MV-4-11 (cell line): ENCODE data around the gene TMEM132A.

Source experiments
- DNase-seq: peaks from one replicate; lab custom pipeline; 2025; lab: John Stamatoyannopoulos, UW

The TMEM132A gene

GRCh38 chr11:60905047-60905446 lies 19.2 kb upstream of the TMEM132A start:
- DNase-seq = peak; percentile 20

DNA sequence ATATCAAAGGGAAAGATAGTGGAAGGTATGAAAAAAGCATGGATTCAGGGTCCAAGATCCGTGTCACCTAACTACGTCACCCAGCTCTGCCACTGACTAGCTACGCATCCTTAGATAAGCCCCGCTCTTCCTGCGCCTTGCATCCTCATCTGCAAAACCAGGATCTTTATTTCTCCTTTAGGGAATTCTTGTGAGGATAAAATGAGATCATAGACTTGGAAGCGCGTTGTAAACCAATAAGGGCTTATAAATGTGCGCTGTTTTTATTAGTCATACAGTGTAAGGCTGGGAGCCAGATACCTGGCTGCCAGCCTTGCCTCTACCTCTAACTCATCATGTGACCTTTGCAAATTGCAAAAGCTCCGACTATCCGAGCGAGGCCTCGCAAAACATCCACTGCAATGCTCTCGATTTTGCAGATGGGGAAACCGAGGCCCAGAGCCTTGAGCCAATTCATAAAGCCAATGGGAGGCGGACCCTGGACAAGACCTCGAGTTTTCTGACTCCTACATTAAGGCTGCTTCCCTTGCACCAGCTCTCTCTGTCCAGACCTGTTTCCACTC lies 18.6 kb upstream of the TMEM132A start:
- DNase-seq = no peak

GRCh38 chr11:60906132-60906972 lies 17.9 kb upstream of the TMEM132A start, which contains the start of gene PRPF19:
TSS of gene PRPF19 (minus strand) at chr11:60906585. CDS start at chr11:60906382, 203 bp downstream.
- DNase-seq = peak; percentile 98

DNA sequence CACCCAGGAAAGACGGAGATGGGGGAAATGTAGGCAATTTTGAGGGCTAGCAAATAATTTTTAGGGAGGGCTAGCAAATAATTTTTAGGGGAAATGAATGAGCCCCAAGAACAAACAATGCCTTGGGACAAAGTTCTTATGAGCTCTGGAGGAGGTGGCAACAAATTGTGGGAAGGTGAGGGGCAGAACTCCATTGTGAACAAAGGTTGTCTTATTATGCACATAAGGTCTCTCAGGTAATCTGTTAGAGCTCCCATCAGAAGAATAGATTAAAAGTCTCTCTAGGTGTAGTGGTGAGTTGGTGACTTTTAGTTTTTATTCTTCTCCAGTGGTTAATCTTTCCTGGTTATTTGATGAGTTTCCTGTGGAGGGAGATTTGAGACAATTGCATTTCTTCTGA lies 15.5 kb upstream of the TMEM132A start:
- no peak for DNase-seq

- peak; percentile 50 for DNase-seq
These were observed 14.5 kb upstream of the TMEM132A start for GRCh38 chr11:60909680-60910280.

DNA sequence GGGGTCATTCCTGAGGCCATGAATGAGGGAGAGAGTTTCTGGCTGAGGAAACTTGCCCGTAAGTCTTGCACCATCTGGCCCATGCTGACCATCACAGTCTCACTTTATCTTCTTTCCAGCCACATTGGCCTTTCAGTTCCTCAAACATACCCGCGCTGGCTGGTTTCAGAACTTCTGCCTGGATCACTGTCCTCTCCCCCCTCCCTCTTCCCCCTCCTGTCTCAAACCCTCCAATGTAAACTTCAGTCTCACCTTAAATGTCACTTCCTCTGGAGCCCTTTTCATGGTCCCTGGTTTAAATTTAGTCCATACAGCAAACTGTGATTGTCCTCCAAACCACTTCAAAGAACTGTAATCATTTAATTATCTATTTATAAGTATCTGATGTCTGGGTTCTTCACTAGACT lies 14.0 kb upstream of the TMEM132A start:
- peak; percentile 99 for DNase-seq

- peak; percentile 69 for DNase-seq
These were observed 13.4 kb upstream of the TMEM132A start for GRCh38 chr11:60910711-60911380.

GRCh38 chr11:60912223-60912850 lies 11.9 kb upstream of the TMEM132A start:
- DNase-seq = no peak

- no peak for DNase-seq
These were observed 11.3 kb upstream of the TMEM132A start for GRCh38 chr11:60912851-60913528.

DNA sequence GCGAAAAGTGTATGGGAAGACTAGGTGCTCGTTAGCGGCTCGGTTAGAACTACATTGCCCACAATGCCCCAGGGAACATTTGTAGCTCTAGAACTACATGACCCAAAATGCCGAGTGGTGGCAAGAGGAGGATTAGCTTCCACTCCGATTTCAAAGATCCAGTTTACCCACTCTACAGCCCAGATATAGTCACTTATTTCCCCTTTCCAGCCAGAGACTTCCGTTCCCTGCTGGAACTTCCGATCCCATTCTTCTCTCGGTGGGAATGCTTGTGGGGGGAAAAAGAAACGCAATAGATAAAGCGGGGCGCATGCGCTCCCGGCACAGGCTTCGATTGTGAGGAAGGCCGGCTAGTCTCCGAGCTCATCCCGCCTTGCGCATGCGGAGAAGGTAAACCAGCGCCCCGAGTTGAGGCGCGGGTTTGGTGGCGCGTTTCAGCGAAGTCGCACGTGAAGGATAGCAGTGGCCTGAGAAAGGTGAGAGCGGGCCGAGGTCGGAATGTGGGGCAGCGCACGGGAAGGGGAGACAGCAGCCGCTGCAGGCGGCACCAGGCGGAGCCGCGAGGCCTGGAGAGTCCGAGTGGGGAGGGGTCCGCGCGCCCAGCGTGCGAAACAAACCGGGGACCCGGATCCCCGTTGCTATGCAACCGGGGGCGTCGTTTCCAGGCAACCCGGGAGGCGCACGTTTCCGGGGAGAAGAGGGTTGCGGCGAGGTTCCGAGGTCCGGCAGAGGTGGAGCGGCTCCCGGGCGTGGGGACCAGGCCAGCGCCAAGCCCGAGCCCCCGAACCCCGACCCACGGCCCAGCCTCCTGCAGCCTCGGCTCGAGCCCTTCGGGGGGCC lies 10.2 kb upstream of the TMEM132A start, which contains the start of gene TMEM109:
Gene TMEM109 (plus strand): TSS at position 366 of the 840 bp plus-strand sequence. CDS start 5,536 bp downstream, outside the sequence.
- peak; percentile 88 for DNase-seq

DNA sequence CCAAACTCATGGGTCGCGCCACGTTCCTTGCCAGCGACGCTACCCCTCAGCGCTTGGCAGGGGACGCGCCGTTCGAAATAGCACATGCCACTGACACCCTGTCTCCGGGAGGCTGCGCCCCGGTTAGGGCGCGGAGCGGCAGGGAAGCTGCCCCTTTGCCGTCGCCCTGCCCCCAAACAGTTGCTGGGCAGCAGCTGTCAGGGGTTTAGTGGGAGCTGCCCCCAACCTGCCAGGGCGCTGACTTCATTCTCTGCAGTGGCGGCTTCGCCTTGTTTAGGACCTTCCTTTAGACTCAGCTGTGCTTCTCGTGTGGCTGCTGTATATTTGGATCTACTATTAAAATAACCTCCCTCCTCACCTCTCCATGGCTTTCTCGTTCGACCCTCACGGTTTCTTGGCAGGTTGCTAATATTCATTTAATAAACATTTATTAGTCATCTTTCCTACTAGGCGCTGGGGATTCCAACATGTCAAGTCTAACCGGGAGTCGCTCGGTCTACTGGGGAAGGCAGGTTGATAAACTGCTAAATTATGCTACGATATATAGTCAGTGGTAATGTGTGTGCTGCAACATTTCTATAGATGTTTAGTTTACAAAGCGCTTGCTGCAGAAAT lies 9.5 kb upstream of the TMEM132A start:
- DNase-seq = no peak

- DNase-seq = peak; percentile 85
These were observed 8.9 kb upstream of the TMEM132A start for GRCh38 chr11:60915248-60915914.

- DNase-seq = no peak
These were observed 7.5 kb upstream of the TMEM132A start for GRCh38 chr11:60916669-60917206.

DNA sequence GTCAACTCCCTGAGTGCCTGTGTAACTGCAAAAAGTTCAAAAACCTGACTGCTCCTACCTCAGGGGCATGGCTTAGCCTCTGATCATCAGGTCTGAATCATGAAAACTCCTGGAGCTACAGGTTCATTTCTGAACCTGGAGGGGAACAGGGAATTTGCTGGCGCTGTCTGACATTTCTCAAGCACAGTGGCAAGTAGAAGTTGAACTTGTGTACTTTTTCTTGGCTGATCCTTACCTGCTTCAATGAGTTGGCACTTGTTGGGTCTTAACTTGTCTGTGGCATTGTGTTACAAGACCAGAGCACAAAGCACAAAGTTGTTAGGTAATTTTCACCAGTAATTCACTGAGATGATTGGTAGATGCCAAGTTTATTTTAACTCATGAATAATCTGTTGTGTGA lies 7.0 kb upstream of the TMEM132A start:
- DNase-seq = no peak

DNA sequence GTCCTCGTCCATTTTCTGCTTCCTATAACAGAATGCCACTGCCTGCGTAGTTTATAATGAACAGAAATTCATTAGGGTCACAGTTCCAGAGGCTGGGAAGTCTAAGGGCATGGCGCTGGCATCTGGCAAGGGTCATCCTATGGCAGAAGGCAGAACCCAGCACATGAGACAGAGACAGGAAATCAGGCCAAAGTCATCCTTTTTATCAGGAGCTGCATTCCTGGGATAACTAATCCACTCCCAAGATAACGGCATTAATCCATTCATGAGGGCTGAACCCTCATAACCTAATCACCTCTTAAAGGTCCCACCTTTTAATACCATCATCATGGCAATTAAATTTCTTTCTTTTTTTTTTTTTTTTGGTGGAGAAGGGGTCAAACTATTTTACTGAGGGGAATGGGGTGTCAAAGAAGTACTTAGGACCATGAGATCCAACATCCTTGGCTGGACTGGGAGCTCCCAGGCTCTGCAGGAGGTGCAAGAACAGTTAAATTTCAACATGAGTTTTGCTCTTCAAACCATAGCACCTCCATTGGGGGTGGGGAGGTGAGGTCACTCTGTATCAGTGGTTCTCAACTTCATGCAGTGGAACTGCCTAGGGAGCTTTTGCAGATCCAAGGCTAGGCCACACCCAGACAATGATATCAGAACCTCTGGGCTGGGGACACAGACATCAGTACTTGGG lies 5.9 kb upstream of the TMEM132A start:
- DNase-seq = no peak

DNA sequence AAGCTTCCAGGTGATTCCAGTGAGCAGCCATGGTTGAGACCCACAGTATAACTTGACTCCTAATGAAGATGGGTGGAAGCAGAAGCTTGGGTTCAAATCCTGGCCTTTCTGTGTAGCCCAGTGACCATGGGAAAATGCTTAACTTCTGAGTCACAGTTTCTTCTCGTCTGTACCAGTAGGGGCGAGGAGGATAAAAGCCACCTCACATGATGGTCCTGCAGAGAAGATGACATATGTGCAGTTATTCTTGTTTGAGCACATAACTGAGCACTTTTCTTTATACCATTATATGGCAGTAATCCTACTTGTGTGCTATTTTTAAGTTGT lies 5.4 kb upstream of the TMEM132A start:
- DNase-seq = peak; percentile 30

GRCh38 chr11:60919320-60919719 lies 4.9 kb upstream of the TMEM132A start:
- peak; percentile 79 for DNase-seq

DNA sequence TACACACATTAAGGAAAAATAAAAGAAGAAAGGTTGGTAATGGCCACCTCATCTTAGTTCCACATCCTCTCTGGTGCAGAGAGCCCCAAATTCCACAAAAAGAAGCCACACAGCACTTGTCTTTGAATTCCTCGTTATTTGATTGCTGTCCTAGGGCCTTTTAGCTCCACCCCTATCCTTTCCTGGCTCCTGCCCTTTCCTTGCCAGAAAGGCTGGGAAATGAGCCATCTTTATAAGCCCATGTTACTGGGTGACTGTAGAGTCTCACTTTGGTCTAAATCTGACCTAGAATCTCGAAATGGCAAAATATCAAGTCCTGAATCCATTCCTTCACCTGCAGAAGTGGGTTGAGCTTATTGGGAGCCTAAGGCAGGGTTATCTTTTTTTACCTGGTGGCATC lies 4.3 kb upstream of the TMEM132A start:
- no peak for DNase-seq

GRCh38 chr11:60921259-60921658 lies 3.0 kb upstream of the TMEM132A start:
- DNase-seq = no peak
